GM23338 (cell line): ENCODE measurements around the gene RBCK1. TPM values are rescaled to one million over a fixed set of nuclear protein-coding genes. Genes with fewer than 3 reads are reported as not detected.

Source experiments
- ATAC-seq: fragments of 200-7000 bp; cut with Tn5 transposase; 3 replicates; pipeline ENCODE4 v1.9.1; 2020
- DNase-seq: peaks from one replicate; pipeline ENCODE4 v3.0.0-alpha.2; 2015; ENCODE audit warnings: low spot score
- H2AFZ ChIP-seq: fragments of 200-600 bp; sonication (generic); 2 replicates; pipeline ENCODE4 v1.8.0; 2016; ENCODE audit warnings: antibody characterized with exemption, mild to moderate bottlenecking, moderate library complexity
- H3F3A ChIP-seq: fragments of 200-600 bp; sonication (generic); replicated peaks from 2 replicates; pipeline ENCODE4 v1.8.0; 2017; ENCODE audit warnings: antibody characterized with exemption, mixed run types, low read depth
- H3K27ac ChIP-seq: fragments of 200-600 bp; sonication (generic); 2 replicates; pipeline ENCODE4 v1.6.1; 2016; ENCODE audit warnings: low read depth
- H3K27me3 ChIP-seq: fragments of 200-600 bp; sonication (generic); 2 replicates; pipeline ENCODE4 v1.8.0; 2016; ENCODE audit warnings: mild to moderate bottlenecking, mixed run types, moderate library complexity; ENCODE audit not compliant: insufficient read depth
- H3K36me3 ChIP-seq: fragments of 200-600 bp; sonication (generic); 2 replicates; pipeline ENCODE4 v1.8.0; 2016; ENCODE audit warnings: mild to moderate bottlenecking; ENCODE audit not compliant: insufficient read depth
- H3K4me1 ChIP-seq: fragments of 200-600 bp; sonication (generic); 2 replicates; pipeline ENCODE4 v1.8.0; 2016; ENCODE audit warnings: mild to moderate bottlenecking, moderate library complexity; ENCODE audit not compliant: insufficient read depth
- H3K4me2 ChIP-seq: fragments of 200-600 bp; sonication (generic); 2 replicates; pipeline ENCODE4 v1.7.1; 2017; ENCODE audit warnings: mixed run types
- H3K4me3 ChIP-seq: fragments of 200-600 bp; sonication (generic); 2 replicates; pipeline ENCODE4 v1.6.1; 2016; ENCODE audit warnings: mixed run types
- H3K79me2 ChIP-seq: fragments of 200-600 bp; sonication (generic); replicated peaks from 2 replicates; pipeline ENCODE4 v1.8.0; 2017; ENCODE audit warnings: mild to moderate bottlenecking; ENCODE audit not compliant: insufficient read depth
- H3K9me2 ChIP-seq: fragments of 200-600 bp; sonication (generic); 2 replicates; pipeline ENCODE4 v1.8.0; 2017; ENCODE audit not compliant: insufficient read depth
- H4K20me1 ChIP-seq: fragments of 200-600 bp; sonication (generic); replicated peaks from 2 replicates; pipeline ENCODE4 v1.8.0; 2017; ENCODE audit warnings: mild to moderate bottlenecking; ENCODE audit not compliant: insufficient read depth
- H3K27ac Mint-ChIP-seq: 2 replicates; pipeline ENCODE4 v1.8.0; 2020; ENCODE audit warnings: inconsistent platforms, mild to moderate bottlenecking, moderate library complexity, mixed read lengths
- H3K27me3 Mint-ChIP-seq: 3 replicates; pipeline ENCODE4 v1.8.0; 2022; ENCODE audit warnings: low read depth, mild to moderate bottlenecking, moderate library complexity, mixed read lengths, inconsistent platforms; ENCODE audit not compliant: insufficient read depth, poor library complexity
- H3K36me3 Mint-ChIP-seq: 3 replicates; pipeline ENCODE4 v1.8.0; 2021; ENCODE audit warnings: low read depth, mild to moderate bottlenecking, inconsistent platforms, moderate library complexity, mixed read lengths
- H3K4me1 Mint-ChIP-seq: 3 replicates; pipeline ENCODE4 v1.8.0; 2020; ENCODE audit warnings: mild to moderate bottlenecking, inconsistent platforms, mixed read lengths
- H3K4me3 Mint-ChIP-seq: 3 replicates; pipeline ENCODE4 v1.8.0; 2021; ENCODE audit warnings: moderate library complexity, mild to moderate bottlenecking, inconsistent platforms, mixed read lengths
- H3K9me3 Mint-ChIP-seq: 3 replicates; pipeline ENCODE4 v1.8.0; 2020; ENCODE audit warnings: moderate library complexity, mild to moderate bottlenecking, inconsistent platforms, mixed read lengths
- ETS1 ChIP-seq: IDR thresholded peaks from 2 replicates; pipeline ENCODE4 v1.6.1; 2016; ENCODE audit warnings: antibody characterized with exemption
- EZH2 ChIP-seq: fragments of 200-600 bp; sonication (generic); IDR thresholded peaks from one replicate; pipeline ENCODE4 v1.8.0; 2017; ENCODE audit warnings: antibody characterized with exemption, mild to moderate bottlenecking, low read depth; ENCODE audit not compliant: unreplicated experiment
- ZNF462 ChIP-seq: fragments of 250-450 bp; sonication (Bioruptor Pico); IDR thresholded peaks from 2 replicates; pipeline ENCODE4 v1.5.0; 2020; ENCODE audit warnings: mild to moderate bottlenecking, moderate library complexity
- polyA plus RNA-seq: library from polyadenylated mRNA; unstranded; fragments of >200 nt; fragmentation: Nextera tagmentation; extraction: Ambion mirVana; gene quantifications from 2 replicates; pipeline ENCODE4 v1.2.1, GENCODE V29; 2016
- total RNA-seq: library from RNA; depleted of rRNA; stranded (reverse); fragments of >200 nt; shearing (Covaris generic); gene quantifications from 2 replicates; pipeline ENCODE4 v1.2.3, GENCODE V29; 2014

RBCK1 gene
- total and polyA plus RNA-seq, 2 experiments from 2014 or later: 52.6 to 56.8 TPM

- Histone ChIP-seq H3K36me3 (0 out of 2 replicates have a peak, but pooled peaks cover 4% of the 10 kb centered on the region), H3F3A (no peaks in the 10 kb centered on the region), H3K79me2 (no peaks in the 10 kb centered on the region), H3K27me3 (peaks cover 24% of the 10 kb centered on the region), H3K4me2 (no peak overlapping the region), H2AFZ (no peak overlapping the region), H3K9me2 (no peaks in the 10 kb centered on the region), H3K4me3 (no peak overlapping the region), H3K27ac (no peak overlapping the region), H3K4me1 (no peaks in the 10 kb centered on the region), H4K20me1 (no peaks in the 10 kb centered on the region)
- peaks cover 57% of the 10 kb centered on the region for H3K9me3 Mint-ChIP-seq
- peaks cover 5% of the 10 kb centered on the region; the same call in 2 of the 3 replicates for H3K4me1 Mint-ChIP-seq
- peaks cover 16% of the 10 kb centered on the region for H3K27me3 Mint-ChIP-seq
- peaks cover 17% of the 10 kb centered on the region for H3K36me3 Mint-ChIP-seq
- H3K4me3 Mint-ChIP-seq: no peak overlapping the region
- ATAC-seq (no peak), DNase-seq (no peak)
- H3K27ac Mint-ChIP-seq: no peak overlapping the region
- TF ChIP-seq ZNF462 (CRISPR knock-in tag) (no peak), EZH2 (no peak), ETS1 (no peak)
Measured at GRCh38 chr20:467755-468154, 59.7 kb downstream of the RBCK1 start.
